NCI-H1930 (cell line): ENCODE data around the gene NACC2.
"Not testable (repeated sequence)": the region's sequence is repeated elsewhere in the genome, so short reads cannot be mapped to it uniquely, and the experiment has no call there.

Experiments used
- DNase-seq, 2 experiments: peaks; one replicate each; lab custom pipeline; 2025; lab: John Stamatoyannopoulos, UW

NACC2 gene

DNA sequence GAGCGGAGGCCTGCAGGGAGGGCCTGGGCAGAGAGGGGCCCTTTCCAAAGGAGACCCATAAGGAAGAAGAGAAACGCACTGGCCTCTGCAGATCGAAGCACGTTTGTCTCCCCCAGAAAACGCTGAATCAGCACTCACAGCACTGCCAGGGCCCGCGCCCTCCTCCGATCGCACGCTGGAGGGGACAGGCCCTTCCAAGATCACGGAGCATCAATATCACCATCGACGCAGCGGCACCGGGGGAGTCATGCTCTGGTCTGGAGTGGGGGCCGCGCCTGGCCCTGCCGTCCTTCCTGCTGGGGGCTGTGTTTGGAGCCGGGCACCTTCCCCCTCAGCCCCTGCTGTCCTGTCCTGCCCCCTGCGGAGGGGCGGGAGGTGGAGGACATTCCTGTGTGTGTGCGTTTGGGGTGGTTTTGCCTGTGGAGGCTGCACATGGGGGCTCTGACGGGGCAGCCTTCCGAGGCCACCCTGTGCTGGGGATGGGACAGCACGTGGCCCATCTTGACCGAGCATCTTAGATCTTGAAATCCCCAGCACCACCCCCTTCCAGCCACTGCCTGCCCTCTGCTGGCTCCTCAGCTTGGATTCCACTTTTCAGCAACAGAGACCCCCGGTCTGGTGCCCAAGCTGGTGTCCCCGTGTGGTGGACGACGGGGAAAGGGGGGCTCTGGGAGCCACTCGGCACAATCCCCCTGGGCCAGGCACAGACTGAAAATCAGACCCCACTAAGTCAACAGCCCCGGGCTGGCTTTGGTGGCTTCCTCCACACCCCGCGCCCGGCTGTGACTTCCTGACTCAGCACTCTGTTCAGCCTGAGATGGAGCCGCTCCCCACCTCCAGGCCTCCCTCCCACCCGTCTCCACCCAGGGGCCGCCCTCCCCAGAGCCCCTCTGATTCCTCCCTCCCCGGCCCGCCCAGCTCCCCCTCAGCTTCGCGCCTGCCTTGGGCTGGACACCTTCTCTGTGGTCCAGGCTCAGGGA, 15.3 kb upstream of the NACC2 start:
- DNase-seq: no peak

- DNase-seq: peak; percentile 63 to 87
Measured at GRCh38 chr9:136109351-136110081, 14.4 kb upstream of the NACC2 start.

DNA sequence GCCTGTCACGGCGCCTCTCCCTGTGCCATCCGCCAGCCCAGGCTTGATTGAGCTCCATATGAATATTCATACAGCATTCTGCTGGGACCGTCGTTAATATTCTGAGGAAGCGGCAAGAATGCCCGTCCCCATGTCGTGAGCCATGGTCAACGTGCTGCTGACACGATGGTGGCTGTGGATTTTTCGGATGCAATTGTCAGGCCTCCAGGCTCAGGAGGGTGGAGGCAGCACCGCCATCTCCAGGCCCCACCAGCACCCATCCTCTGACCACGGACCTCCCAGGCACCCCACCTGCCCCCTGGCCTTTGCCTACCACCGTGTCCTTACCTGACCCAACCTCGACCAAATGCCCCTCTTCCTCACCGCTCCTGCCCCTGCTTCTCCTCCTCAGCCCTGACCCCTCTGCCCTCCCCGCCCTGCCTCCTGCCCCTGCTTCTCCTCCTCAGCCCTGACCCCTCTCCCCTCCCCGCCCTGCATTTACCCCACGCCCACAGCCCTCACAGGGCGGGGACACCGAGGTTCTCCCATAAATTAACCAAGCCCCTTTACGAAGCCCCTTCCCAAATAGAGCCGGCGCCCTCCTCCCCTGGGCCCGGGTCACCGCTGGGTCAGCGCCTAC, 13.7 kb upstream of the NACC2 start:
- no peak for DNase-seq

DNA sequence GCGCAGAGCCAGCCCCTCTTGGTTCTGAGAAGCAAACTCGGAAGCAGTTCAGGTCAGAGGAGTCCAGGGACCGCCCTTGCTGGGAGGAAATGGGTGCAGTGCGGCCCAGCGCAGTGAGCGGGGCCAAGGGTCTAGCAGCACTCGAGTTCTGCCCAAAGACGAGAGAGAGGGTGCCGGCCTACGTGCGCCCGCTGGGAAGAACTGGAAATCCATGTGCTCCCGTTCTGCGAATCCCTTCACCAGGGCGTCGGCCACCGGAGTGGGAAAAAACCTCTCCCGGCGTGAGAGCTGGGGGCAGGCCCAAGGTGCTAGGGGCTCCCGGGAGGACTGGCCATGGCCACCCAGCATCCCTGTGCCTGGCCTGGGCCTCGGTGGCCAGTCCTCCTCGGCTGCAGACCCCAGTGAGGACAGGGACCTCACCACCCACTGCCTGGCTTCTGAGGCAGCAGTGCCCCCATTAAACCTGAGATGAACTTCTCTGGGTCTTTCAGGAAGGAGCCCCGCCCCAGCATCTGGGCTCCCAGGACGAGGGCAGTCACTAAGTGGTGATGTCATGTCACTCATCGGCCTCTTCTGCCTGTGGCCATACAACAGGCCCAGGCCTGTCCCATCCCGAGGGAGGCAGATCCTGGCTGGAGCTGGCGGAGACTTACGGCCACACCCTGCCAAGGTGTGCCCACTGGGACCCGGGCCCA, 13.0 kb upstream of the NACC2 start:
- DNase-seq: peak in 1 of 2 experiments; percentile 25

GRCh38 chr9:136107155-136107952, 12.3 kb upstream of the NACC2 start:
- DNase-seq: no peak

GRCh38 chr9:136105398-136106135, 10.5 kb upstream of the NACC2 start:
- no peak for DNase-seq

- DNase-seq: no peak
Measured at GRCh38 chr9:136104916-136105315, 9.8 kb upstream of the NACC2 start.

DNA sequence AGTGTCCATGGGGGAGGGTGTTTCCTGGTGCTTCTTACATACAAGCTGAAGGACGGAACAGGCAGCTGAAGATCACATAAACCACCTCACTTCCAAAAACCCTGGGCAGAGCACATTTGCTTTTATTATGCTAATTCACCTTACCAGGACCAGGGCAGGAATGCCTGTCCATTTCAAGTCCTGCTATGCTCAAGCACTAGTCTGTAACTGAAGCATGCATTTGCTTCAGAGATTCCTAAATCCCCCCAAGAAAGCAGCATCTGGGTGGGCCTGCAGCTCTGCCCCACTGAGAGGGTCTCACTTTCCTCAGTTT, 9.4 kb upstream of the NACC2 start:
- no peak for DNase-seq

- no peak for DNase-seq
Measured at GRCh38 chr9:136103651-136104487, 8.8 kb upstream of the NACC2 start.

GRCh38 chr9:136101615-136102074, 6.6 kb upstream of the NACC2 start:
- not testable (repeated sequence) for DNase-seq

- DNase-seq: peak in 1 of 2 experiments; percentile 47
Measured at GRCh38 chr9:136100700-136101614, 5.9 kb upstream of the NACC2 start.

GRCh38 chr9:136099542-136099941, 4.5 kb upstream of the NACC2 start:
- DNase-seq: no peak

GRCh38 chr9:136098844-136099243, 3.8 kb upstream of the NACC2 start:
- DNase-seq: no peak

DNA sequence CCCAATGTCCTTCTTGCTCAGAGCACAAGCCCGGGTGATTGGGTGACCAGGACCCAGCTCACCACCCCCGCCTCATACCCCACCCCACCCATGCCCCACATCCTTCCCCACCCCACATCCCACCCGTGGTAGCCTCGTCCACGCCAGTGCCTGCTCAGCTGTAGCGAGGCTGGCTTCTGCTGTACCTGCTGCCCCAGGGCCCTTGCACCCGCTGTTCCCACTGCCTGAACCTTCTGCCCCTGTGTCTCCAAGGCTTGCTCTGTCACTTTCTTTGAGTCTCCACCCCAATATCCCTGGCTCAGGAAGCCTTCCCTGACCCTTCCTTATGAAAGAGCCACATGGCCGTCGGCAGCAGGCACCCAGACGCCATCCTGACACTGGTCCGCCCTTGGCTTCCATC, 3.1 kb upstream of the NACC2 start:
- DNase-seq: no peak

DNA sequence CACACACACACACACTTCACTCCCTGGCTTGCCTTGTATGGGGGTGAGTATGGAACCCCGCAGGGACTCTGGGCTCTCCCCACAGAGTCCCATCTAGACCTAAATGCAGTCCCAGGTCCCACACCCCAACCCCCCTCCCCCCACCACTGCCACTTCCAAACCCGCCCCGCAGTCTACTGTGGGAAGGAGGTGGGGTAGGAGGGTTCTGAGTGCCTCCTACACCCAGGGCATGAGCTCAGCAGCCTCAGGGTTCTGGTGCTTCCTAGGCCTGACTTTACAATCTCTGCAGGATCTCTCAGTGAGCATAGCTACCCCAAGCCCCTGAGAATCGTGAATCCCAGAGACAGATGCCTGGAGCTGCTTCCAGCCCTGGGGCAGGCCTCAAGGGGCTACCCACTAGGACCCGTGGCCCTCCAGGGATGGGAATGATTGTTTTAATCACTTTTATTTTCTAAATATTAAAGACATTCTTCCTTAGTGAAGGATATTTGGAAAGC, 1.5 kb upstream of the NACC2 start:
- DNase-seq: no peak

DNA sequence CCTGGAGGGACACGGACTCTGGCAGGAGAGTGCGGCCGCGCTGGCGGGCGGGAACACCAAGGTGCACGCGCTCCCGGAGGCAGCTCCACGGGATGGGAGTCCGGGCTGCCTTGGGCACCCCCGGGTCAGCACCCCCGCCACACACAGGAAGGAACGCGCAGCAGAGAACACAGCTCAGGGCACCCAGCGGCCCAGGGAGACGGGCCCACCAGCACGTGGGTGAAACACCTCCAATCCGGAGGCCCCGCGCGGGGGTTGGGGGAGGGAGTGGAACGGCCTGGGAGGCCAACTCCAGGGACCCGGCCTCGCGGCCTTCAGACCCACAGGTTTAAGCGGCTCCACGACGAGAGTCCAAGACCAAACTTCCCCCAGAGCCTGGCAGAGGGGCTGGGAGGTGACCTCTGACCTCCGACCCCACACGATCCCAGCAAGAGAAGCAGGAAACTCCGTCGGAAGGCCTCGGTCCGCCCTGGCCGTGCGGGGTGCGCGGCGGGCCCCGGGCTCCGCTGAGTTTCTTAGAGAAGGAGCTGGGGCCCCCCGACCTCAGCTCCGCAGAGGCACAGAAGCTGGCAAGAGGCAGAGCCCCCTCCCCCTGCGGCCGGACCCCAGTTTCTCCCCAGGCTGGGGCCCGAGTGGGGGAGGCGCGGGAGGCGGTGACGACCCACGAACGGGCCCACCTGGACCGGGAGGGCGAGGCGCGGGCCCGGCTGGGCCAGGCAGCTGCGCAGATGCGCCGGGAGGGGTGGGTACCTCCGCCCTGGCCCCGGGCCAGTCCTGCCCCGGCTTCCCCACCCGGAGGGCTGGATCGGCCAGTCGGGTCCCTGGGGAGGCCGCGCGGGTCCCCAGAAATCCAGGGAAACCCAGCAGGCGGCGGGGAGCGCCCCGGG, 851 bp downstream of the NACC2 start:
- DNase-seq: no peak

DNA sequence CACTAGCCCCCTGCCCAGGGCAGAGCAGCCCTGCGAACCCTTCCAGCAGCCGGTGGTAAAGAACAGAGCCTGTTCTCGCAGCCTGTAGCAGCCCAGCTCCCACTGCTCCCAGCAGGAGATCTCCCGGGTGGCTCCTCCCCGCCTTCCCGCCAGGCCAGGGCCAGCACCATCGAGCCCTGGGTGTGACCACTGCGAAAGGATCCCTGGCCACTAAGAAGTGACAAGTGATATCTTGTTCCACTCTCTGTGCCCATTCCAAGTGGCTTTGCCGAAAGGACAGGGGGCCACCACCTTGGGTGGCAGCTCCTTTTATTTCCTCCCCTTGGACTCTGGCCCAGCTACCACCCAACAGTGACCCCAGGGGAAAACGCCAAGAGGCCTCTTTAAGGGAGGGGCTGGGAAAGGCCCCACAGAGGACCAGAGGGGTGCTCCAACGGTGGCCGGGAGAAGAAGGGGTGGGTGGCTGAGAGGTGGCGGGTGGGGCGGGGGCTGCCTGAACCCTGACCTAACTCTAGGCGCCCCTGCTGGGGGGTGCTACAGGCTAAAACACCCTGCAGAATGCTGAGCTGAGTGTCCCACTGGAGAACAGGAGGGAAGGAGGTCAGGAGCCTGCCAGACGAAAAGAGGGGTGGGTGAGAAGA, 1.6 kb downstream of the NACC2 start:
- no peak for DNase-seq
